GM10847 (cell line): ENCODE results near the gene SLC26A9.

Source experiments
- POLR2A ChIP-seq: IDR thresholded peaks from 2 replicates; pipeline ENCODE4 v1.6.1; 2011; ENCODE audit not compliant: insufficient read length; ENCODE audit errors: extremely low read depth

Gene SLC26A9

GRCh38 chr1:205940710-205941109 lies 2.5 kb downstream of the SLC26A9 start:
- TF ChIP-seq POLR2A: no peak

DNA sequence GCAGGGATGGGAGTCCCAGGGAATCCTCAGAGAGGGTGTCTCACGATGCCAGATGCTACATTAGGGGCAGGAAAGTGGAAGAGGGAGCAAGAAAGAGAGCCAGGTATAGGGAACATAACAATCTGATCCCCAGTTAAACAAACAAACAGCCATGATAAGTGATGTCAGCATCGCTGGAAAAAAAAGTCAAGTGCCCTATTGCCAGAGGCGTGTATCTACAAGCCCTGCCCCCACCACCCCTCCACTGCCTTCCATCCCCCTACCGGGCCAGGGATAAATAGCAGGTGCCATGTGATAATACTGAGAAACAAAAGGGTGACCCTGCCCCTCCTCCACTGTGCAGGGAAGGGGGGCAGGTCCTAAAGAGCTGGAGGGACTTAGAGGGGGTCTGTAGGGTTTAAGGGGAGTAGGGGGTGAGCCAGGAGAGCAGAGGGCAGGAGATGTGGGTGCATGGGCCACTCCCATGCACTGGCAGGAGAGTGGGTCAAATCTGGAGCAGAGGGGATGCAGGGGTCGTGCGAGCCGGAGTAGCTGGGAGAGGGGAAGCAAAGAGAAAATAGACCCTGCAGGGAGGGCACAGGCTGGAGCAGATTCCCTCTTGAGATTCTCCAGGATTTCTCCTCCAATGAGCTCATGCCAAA lies 3.4 kb downstream of the SLC26A9 start:
- no peak for TF ChIP-seq POLR2A

- no peak for TF ChIP-seq POLR2A
Measured at GRCh38 chr1:205938682-205939081, 4.6 kb downstream of the SLC26A9 start.

- no peak for TF ChIP-seq POLR2A
Measured at GRCh38 chr1:205936846-205937586, 6.2 kb downstream of the SLC26A9 start.

GRCh38 chr1:205936311-205936710 lies 6.9 kb downstream of the SLC26A9 start:
- no peak for TF ChIP-seq POLR2A

DNA sequence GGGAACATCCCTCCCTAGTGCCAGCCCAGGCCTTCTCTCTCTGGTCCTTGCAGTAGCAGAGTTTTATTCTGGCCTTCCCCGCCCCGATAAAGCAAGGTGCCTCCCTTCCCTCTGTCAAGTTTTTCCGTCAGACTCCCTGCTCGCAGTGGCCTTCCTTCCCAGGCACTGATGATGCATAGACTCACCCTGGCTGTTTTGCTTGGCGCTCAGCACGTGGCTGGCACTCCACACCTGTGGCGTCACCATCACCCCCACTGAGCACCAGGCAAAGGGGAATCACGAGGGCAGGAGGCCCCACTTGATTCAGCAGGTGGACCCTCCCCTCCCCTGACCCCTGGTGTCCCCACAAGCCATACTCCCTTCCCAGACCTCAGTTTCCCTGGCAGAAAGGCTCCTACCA lies 7.4 kb downstream of the SLC26A9 start:
- no peak for TF ChIP-seq POLR2A

GRCh38 chr1:205934788-205935187 lies 8.5 kb downstream of the SLC26A9 start:
- TF ChIP-seq POLR2A: no peak

GRCh38 chr1:205933671-205934618 lies 9.3 kb downstream of the SLC26A9 start:
- no peak for TF ChIP-seq POLR2A

- TF ChIP-seq POLR2A: no peak
Measured at GRCh38 chr1:205932776-205933175, 10.5 kb downstream of the SLC26A9 start.

DNA sequence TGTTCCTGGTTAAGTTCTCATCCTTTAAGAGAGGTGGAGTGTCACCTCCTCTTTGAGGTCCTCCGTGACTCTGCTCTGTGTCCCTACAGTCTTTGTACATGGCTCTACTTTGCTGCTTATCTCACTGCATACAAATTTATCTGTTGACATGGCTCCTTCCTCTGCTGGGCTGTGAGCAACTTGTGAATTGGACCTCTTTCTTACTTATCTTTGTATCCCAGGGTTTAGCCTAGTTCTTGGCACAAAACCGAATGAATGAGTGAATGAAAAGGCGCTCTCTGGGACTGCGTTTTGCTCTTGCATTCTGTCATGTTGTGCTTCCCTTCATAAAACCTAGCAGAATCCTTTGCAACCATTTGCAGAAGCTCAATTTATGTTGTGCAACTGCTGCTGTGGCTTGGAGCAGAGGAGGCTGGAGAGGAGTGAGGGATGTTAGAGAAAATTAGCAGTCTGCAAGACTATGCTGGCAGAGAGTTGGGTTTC lies 12.4 kb downstream of the SLC26A9 start:
- no peak for TF ChIP-seq POLR2A

- TF ChIP-seq POLR2A: no peak
Measured at GRCh38 chr1:205930195-205930577, 13.1 kb downstream of the SLC26A9 start.

GRCh38 chr1:205929496-205930194 lies 13.6 kb downstream of the SLC26A9 start:
- TF ChIP-seq POLR2A: no peak

DNA sequence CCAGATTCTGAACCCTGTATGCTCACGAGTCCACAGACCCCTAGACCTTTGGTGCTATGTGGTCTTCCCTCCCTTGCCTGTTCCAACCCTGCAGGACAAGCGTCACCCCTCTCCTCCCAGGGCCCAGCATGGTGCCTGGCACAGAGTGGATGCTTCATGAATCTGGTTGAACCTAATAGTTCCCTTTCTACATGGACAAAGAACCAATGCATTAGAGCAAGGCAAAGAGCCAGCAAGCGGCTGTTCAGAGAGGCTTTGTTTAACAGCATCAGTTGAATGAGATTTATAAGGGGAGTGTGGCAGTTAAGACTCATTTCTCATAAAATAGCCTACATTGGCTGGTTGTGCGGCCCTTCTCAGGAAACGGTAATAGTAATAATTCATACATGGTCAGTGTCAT lies 14.9 kb downstream of the SLC26A9 start:
- TF ChIP-seq POLR2A: no peak

DNA sequence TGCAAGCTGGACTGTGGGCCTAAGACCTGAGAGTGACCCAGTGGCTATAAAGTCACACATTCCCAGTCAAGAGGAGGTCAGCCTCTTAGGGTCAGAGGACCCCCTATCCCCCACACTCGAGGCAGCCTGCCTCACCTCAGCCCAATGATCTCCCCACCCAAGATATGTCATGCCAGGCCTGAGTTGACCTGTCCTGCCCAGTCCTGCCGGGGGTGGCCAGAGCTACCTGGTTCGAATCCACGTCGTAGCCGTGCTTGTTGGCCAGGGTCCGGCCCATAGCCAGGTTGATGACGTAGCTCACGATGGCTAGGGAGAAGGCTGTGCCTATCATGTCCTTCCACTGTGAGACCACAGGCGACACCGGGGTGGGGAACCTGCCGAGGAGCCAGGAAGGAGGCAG lies 15.6 kb downstream of the SLC26A9 start:
- no peak for TF ChIP-seq POLR2A

DNA sequence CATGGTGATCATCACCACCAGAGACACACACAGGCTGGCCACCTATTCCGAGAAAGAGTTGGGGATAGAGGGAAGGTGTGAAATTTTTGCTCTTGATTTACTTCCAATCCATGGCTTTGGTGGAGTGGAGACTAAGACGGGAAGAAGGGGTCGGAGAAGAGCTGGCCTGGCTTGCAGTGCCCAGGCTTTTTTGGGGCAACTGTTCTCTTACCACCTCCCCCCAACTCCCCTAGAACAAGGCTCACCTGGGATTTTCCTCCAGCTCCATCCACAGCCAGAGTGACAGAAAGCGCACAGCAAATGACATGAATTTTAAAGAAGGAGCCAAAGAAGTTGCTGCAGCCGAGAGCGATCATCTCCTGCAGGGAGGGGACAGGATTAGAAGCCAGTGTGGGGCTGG lies 16.0 kb downstream of the SLC26A9 start:
- TF ChIP-seq POLR2A: no peak
